ENCODE data around the gene AKT1.

AKT1 gene

GRCh38 chr14:104830781-104831180 lies 35.2 kb upstream of the AKT1 start:
- TF ChIP-seq, protein P1, sequence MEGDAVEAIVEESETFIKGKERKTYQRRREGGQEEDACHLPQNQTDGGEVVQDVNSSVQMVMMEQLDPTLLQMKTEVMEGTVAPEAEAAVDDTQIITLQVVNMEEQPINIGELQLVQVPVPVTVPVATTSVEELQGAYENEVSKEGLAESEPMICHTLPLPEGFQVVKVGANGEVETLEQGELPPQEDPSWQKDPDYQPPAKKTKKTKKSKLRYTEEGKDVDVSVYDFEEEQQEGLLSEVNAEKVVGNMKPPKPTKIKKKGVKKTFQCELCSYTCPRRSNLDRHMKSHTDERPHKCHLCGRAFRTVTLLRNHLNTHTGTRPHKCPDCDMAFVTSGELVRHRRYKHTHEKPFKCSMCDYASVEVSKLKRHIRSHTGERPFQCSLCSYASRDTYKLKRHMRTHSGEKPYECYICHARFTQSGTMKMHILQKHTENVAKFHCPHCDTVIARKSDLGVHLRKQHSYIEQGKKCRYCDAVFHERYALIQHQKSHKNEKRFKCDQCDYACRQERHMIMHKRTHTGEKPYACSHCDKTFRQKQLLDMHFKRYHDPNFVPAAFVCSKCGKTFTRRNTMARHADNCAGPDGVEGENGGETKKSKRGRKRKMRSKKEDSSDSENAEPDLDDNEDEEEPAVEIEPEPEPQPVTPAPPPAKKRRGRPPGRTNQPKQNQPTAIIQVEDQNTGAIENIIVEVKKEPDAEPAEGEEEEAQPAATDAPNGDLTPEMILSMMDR (IDR thresholded peaks at IDR 0.05; ENCODE audit: extremely low read depth, insufficient read depth, missing control alignments): no peak
- DNase-seq (ENCODE audit: low spot score): no peak
- in situ Hi-C loops (cut with MboI; ENCODE audit: low pct_unique_long_range_greater_than_20kb, low sequenced_read_pairs, unreplicated experiment): no loop called here

GRCh38 chr14:104827177-104828055 lies 31.9 kb upstream of the AKT1 start:
- peak; percentile 85 for DNase-seq (ENCODE audit: low spot score)
- in situ Hi-C loops (cut with MboI; ENCODE audit: low pct_unique_long_range_greater_than_20kb, low sequenced_read_pairs, unreplicated experiment): loop anchor here (10.0 kb wide), 1 partner anchor 63 kb away; no protein-coding TSS in a partner anchor
- TF ChIP-seq, protein P1 (IDR thresholded peaks at IDR 0.05; ENCODE audit: extremely low read depth, insufficient read depth, missing control alignments): peak; percentile 51

DNA sequence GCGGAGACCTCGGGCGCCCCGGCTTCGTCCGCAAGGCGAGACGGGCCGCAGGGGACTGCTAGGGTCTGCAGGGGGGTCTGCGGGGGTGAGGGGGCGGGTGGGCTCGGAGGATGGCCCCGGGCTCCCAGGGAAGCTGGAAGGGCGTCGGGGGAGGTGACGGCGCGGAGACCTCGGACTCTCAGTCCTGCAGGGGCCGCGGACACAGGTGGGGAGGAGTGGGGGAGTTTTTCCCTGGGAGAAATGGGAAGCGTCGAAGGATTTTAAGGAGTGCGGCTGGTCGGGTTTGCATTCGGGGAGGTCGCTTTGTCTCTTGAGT lies 31.3 kb upstream of the AKT1 start:
- peak; percentile 45 for DNase-seq (ENCODE audit: low spot score)
- in situ Hi-C loops (cut with MboI; ENCODE audit: low pct_unique_long_range_greater_than_20kb, low sequenced_read_pairs, unreplicated experiment): loop anchor here (10.0 kb wide), 1 partner anchor 62 kb away; no protein-coding TSS in a partner anchor
- TF ChIP-seq, protein P1 (IDR thresholded peaks at IDR 0.05; ENCODE audit: extremely low read depth, insufficient read depth, missing control alignments): no peak

DNA sequence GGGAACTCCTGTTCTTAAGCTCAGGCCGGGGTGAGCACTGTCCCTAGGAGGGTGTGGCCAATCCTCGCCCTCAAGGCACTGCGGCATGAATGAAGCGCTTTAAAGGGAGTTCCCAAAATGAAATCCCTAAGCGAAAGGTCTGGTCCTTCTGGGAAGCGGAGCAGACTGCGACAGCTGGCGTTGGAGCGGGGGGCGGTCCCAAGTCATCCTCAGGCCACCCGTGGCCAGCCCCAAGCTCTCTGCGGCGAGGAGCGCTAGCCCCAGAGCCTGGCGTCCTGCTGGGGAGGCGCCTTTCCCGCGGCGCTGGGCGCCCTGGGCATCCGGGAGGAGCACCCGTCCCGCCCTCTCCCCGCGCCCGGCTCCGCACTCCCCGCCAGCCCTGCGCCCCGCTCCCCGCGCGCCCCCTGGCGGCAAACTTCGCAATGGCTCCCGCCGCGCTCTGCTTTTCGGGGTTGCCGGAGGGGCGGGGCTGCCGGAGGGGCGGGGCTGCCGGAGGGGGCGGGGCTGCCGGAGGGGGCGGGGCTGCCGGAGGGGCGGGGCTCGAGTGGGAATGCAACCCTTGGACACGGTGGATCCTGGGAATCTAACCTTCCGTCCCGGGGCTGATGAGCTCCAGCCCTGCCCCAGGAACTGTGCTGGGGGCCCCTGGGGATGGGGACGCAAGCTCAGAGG lies 30.8 kb upstream of the AKT1 start:
- in situ Hi-C loops (cut with MboI; ENCODE audit: low pct_unique_long_range_greater_than_20kb, low sequenced_read_pairs, unreplicated experiment): loop anchor here (10.0 kb wide), 1 partner anchor 62 kb away; no protein-coding TSS in a partner anchor
- peak; percentile 97 for DNase-seq (ENCODE audit: low spot score)
- TF ChIP-seq, protein P1 (IDR thresholded peaks at IDR 0.05; ENCODE audit: extremely low read depth, insufficient read depth, missing control alignments): peak; percentile 80

GRCh38 chr14:104824353-104824997 lies 28.9 kb upstream of the AKT1 start:
- TF ChIP-seq, protein P1 (IDR thresholded peaks at IDR 0.05; ENCODE audit: extremely low read depth, insufficient read depth, missing control alignments): no peak
- DNase-seq (ENCODE audit: low spot score): no peak
- in situ Hi-C loops (cut with MboI; ENCODE audit: low pct_unique_long_range_greater_than_20kb, low sequenced_read_pairs, unreplicated experiment): loop anchor here (10.0 kb wide), 1 partner anchor 60 kb away; no protein-coding TSS in a partner anchor
